Keratinocyte (primary cell): Measurements from ENCODE around the gene TOR1AIP1. TPM values are rescaled to one million over a fixed set of nuclear protein-coding genes. Genes with fewer than 3 reads are reported as not detected.

Experiments used
- DNase-seq: peaks from one replicate; pipeline ENCODE4 v3.0.0-alpha.2; 2011; ENCODE audit warnings: low read depth, missing footprints, low spot score
- FAIRE-seq: peaks from 2 replicates; lab custom pipeline; 2011; peaks lifted over from hg19 to GRCh38; lab: Jason Lieb, UNC
- H2AFZ ChIP-seq: 2 replicates; pipeline ENCODE4 v1.6.0; 2012; ENCODE audit warnings: low read length, control low read depth, inconsistent platforms; ENCODE audit not compliant: control insufficient read depth
- H3K27ac ChIP-seq: 2 replicates; pipeline ENCODE4 v1.5.1; 2011; ENCODE audit warnings: low read length; ENCODE audit not compliant: control insufficient read depth, insufficient read depth
- H3K27me3 ChIP-seq: 3 replicates; pipeline ENCODE4 v1.6.0; 2011; ENCODE audit warnings: low read length; ENCODE audit not compliant: control insufficient read depth, insufficient read depth; ENCODE audit errors: extremely low read depth
- H3K36me3 ChIP-seq, 2 experiments: 2 replicates in 1 of 2; 3 replicates in 1 of 2; pipeline ENCODE4 v1.5.1; 2011; ENCODE audit warnings: low read length in 2 of 2, mild to moderate bottlenecking in 1 of 2; ENCODE audit not compliant: control insufficient read depth in 2 of 2, insufficient read depth in 2 of 2; ENCODE audit errors: extremely low read depth in 1 of 2
- H3K4me1 ChIP-seq: 3 replicates; pipeline ENCODE4 v1.5.1; 2011; ENCODE audit warnings: low read length; ENCODE audit not compliant: control insufficient read depth, insufficient read depth; ENCODE audit errors: extremely low read depth
- H3K4me2 ChIP-seq: 3 replicates; pipeline ENCODE4 v1.6.0; 2011; ENCODE audit warnings: low read depth, low read length; ENCODE audit not compliant: control insufficient read depth, insufficient read depth; ENCODE audit errors: extremely low read depth
- H3K4me3 ChIP-seq, 3 experiments: fragments of 200-600 bp in 1 of 3; sonication (generic) in 1 of 3; 2 replicates in 2 of 3; 3 replicates in 1 of 3; pipeline ENCODE4 v1.5.1; 2011 to 2016; ENCODE audit warnings: low read length in 3 of 3, mild to moderate bottlenecking in 3 of 3, control low read depth in 2 of 3, inconsistent platforms in 1 of 3, low read depth in 1 of 3, mixed read lengths in 1 of 3, mixed run types in 1 of 3, moderate library complexity in 1 of 3; ENCODE audit not compliant: control insufficient read depth in 2 of 3, insufficient read depth in 2 of 3; ENCODE audit errors: extremely low read depth in 1 of 3
- H3K79me2 ChIP-seq: 2 replicates; pipeline ENCODE4 v1.6.0; 2012; ENCODE audit warnings: low read length; ENCODE audit not compliant: control insufficient read depth, insufficient read depth
- H3K9ac ChIP-seq: 3 replicates; pipeline ENCODE4 v1.6.0; 2011; ENCODE audit warnings: low read length; ENCODE audit not compliant: control insufficient read depth, insufficient read depth; ENCODE audit errors: extremely low read depth
- H3K9me1 ChIP-seq: 3 replicates; pipeline ENCODE4 v1.6.0; 2011; ENCODE audit warnings: low read length; ENCODE audit not compliant: control insufficient read depth, insufficient read depth; ENCODE audit errors: extremely low read depth
- H3K9me3 ChIP-seq: 2 replicates; pipeline ENCODE4 v1.5.1; 2012; ENCODE audit warnings: low read depth, low read length; ENCODE audit not compliant: control insufficient read depth
- H4K20me1 ChIP-seq: 3 replicates; pipeline ENCODE4 v1.6.0; 2011; ENCODE audit warnings: low read length; ENCODE audit not compliant: control insufficient read depth, insufficient read depth; ENCODE audit errors: extremely low read depth
- CTCF ChIP-seq, 3 experiments: IDR thresholded peaks in 1 of 3; conservative IDR thresholded peaks in 1 of 3; optimal IDR thresholded peaks in 1 of 3; 2 replicates in 2 of 3; 3 replicates in 1 of 3; pipeline versions ENCODE3 to v1.5.1; 2011; ENCODE audit warnings: low read length in 3 of 3, mild to moderate bottlenecking in 3 of 3, moderate library complexity in 2 of 3, control low read depth in 1 of 3, inconsistent platforms in 1 of 3; ENCODE audit not compliant: insufficient read depth in 2 of 3; ENCODE audit errors: extremely low read depth in 1 of 3
- EZH2 ChIP-seq: IDR thresholded peaks from one replicate; pipeline ENCODE4 v1.6.1; 2012; ENCODE audit warnings: inconsistent platforms, mild to moderate bottlenecking, low read length, moderate library complexity
- dilution Hi-C: fragments of 300-500 bp; cut with MboI; formaldehyde crosslinking; loops from one replicate; pipeline ENCODE4 v1.7.0; 2020; ENCODE audit warnings: low sequenced_read_pairs; ENCODE audit not compliant: extremely low pct_ligation_motif_present
- polyA plus RNA-seq, 5 experiments: library from polyadenylated mRNA; depleted of rRNA in 3 of 5; stranded (reverse) in 3 of 5; stranded (forward) in 1 of 5; unstranded in 1 of 5; fragments of >200 nt; gene quantifications; 1 replicate in 1 of 5; 2 replicates in 3 of 5; 3 replicates in 1 of 5; pipeline versions ENCODE4 v1.2.1 to v1.2.3, GENCODE V29; 2011 to 2012; ENCODE audit warnings: missing spikeins in 2 of 5, low read depth in 1 of 5, low replicate concordance in 1 of 5

Gene TOR1AIP1
- polyA plus RNA-seq, 1 donor (not counting 4 experiments of a cell fraction or from before 2014, with no cell fraction given): 50.0 TPM

GRCh38 chr1:179871940-179872339 is 10.1 kb upstream of the TOR1AIP1 start:
- no peaks in the 10 kb centered on the region for H3K9me3 ChIP-seq
- peaks cover 8% of the 10 kb centered on the region for H3K4me1 ChIP-seq
- peaks cover 9% of the 10 kb centered on the region for H4K20me1 ChIP-seq
- peaks cover 5 to 34% of the 10 kb centered on the region in 2 experiments for H3K36me3 ChIP-seq
- TF ChIP-seq EZH2 (no peak), CTCF (optimal IDR thresholded peaks at IDR 0.05 in 1 of 3, IDR thresholded peaks at IDR 0.05 in 1 of 3, conservative IDR thresholded peaks at IDR 0.05 in 1 of 3; ENCODE audit: extremely low read depth in 1 of 3, insufficient read depth in 2 of 3, low read length in 3 of 3) (no peak)
- FAIRE-seq (no peak), DNase-seq (no peak)
- H3K9ac ChIP-seq: no peak overlapping the region
- no peak overlapping the region for H2AFZ ChIP-seq
- H3K79me2 ChIP-seq: peaks cover 89% of the 10 kb centered on the region
- no peaks in the 10 kb centered on the region for H3K9me1 ChIP-seq
- H3K4me2 ChIP-seq: peak overlapping the region; percentile 8
- no peaks in the 10 kb centered on the region for H3K27me3 ChIP-seq
- dilution Hi-C loops: no loop called here
- no peak overlapping the region for H3K27ac ChIP-seq
- no peak overlapping the region for H3K4me3 ChIP-seq

- no peak overlapping the region for H3K27ac ChIP-seq
- peaks cover 8% of the 10 kb centered on the region for H3K4me1 ChIP-seq
- TF ChIP-seq CTCF (optimal IDR thresholded peaks at IDR 0.05 in 1 of 3, IDR thresholded peaks at IDR 0.05 in 1 of 3, conservative IDR thresholded peaks at IDR 0.05 in 1 of 3; ENCODE audit: extremely low read depth in 1 of 3, insufficient read depth in 2 of 3, low read length in 3 of 3): no peak
- no peak for TF ChIP-seq EZH2
- H3K27me3 ChIP-seq: no peaks in the 10 kb centered on the region
- dilution Hi-C loops: no loop called here
- no peaks in the 10 kb centered on the region for H3K9me3 ChIP-seq
- H3K36me3 ChIP-seq: peaks cover 5 to 28% of the 10 kb centered on the region in 2 experiments
- H3K9me1 ChIP-seq: no peaks in the 10 kb centered on the region
- H3K79me2 ChIP-seq: peaks cover 89% of the 10 kb centered on the region
- FAIRE-seq (no peak), DNase-seq (no peak)
- H3K4me2 ChIP-seq: no peak overlapping the region
- no peak overlapping the region for H2AFZ ChIP-seq
- no peak overlapping the region for H3K9ac ChIP-seq
- no peak overlapping the region for H3K4me3 ChIP-seq
- H4K20me1 ChIP-seq: peaks cover 9% of the 10 kb centered on the region
Observed at GRCh38 chr1:179872558-179872957, 9.5 kb upstream of the TOR1AIP1 start.
